ENCODE results near the gene EIPR1.

The EIPR1 gene

GRCh38 chr2:3217646-3218045 lies 160.0 kb downstream of the EIPR1 start:
- Histone ChIP-seq H3K4me1 (ENCODE audit: control insufficient read depth, insufficient read depth, low read length) (no peaks in the 10 kb centered on the region), H3K4me3 (ENCODE audit: low read length) (no peak overlapping the region), H3K27me3 (ENCODE audit: control insufficient read depth, insufficient read depth, low read length) (no peaks in the 10 kb centered on the region), H3K9ac (ENCODE audit: low read depth, low read length) (no peak overlapping the region), H3K36me3 (ENCODE audit: insufficient read depth, low read length) (no peaks in the 10 kb centered on the region), H3K4me2 (ENCODE audit: low read length) (no peak overlapping the region), H3K9me3 (replicated peaks; ENCODE audit: low read length) (no peaks in the 10 kb centered on the region)

- Histone ChIP-seq H3K27me3 (ENCODE audit: control insufficient read depth, insufficient read depth, low read length) (no peaks in the 10 kb centered on the region), H3K36me3 (ENCODE audit: insufficient read depth, low read length) (no peaks in the 10 kb centered on the region), H3K4me3 (ENCODE audit: low read length) (no peak overlapping the region), H3K9me3 (replicated peaks; ENCODE audit: low read length) (no peaks in the 10 kb centered on the region), H3K4me1 (ENCODE audit: control insufficient read depth, insufficient read depth, low read length) (no peaks in the 10 kb centered on the region), H3K9ac (ENCODE audit: low read depth, low read length) (no peak overlapping the region), H3K4me2 (ENCODE audit: low read length) (no peak overlapping the region)
These were observed 160.7 kb downstream of the EIPR1 start for GRCh38 chr2:3216841-3217495.

DNA sequence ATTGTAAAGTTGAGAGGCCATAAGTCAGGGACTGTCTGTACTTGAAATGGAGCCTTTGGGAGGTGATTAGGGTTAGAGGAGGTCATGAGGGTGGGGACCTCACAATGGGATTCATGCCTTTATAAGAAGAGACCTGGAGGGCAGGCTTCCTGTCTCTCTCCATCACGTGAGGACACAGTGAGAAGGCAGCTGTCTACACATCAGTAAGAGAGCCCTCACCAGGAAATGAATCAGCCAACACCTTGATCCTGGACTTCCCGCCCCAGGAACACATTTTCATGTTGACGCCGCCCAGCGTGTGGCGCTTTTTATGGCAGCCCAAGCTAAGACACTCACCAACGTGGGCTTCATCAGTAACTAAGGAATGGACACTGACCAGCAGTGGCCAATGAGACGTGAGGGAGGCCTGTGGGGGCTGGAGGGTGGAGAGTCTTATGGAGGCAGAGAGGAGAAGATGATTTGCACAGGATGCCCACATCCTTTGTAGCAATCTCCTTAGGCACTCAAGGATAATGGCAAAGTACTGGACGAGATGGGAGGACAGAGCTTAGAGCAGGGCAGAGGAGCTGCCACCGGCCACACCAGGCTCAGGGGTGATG lies 162.7 kb downstream of the EIPR1 start:
- H3K27me3 ChIP-seq (ENCODE audit: control insufficient read depth, insufficient read depth, low read length): no peaks in the 10 kb centered on the region
- H3K4me1 ChIP-seq (ENCODE audit: control insufficient read depth, insufficient read depth, low read length): no peaks in the 10 kb centered on the region
- H3K4me3 ChIP-seq (ENCODE audit: low read length): no peak overlapping the region

DNA sequence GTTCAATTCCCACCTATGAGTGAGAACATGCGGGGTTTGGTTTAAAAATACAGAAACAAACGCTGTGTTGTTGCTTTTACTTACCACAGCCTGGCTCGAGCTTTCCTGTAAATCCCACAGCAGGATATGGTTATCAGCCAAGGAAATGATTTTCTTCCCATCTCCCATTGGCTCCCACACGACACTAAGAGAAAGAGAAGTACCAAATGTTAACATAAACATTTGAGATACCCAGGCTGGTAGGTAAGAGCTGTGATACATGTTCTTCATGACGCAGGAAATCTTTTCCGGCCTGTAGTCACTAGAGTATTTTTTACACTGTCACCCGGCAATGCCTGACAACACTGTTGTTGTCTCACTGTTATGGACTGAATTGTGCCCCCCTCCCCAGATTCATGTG lies 163.6 kb downstream of the EIPR1 start:
- no peaks in the 10 kb centered on the region for H3K36me3 ChIP-seq (ENCODE audit: insufficient read depth, low read length)

More for the DNA sequence above, 162.7 kb downstream of the EIPR1 start:
- no peaks in the 10 kb centered on the region for H3K36me3 ChIP-seq (ENCODE audit: insufficient read depth, low read length)
- no peaks in the 10 kb centered on the region for H3K9me3 ChIP-seq (replicated peaks; ENCODE audit: low read length)
- no peak overlapping the region for H3K9ac ChIP-seq (ENCODE audit: low read depth, low read length)
- H3K4me2 ChIP-seq (ENCODE audit: low read length): no peak overlapping the region

GRCh38 chr2:3212984-3213383 lies 164.6 kb downstream of the EIPR1 start:
- Histone ChIP-seq H3K9me3 (replicated peaks; ENCODE audit: low read length) (no peaks in the 10 kb centered on the region), H3K27me3 (ENCODE audit: control insufficient read depth, insufficient read depth, low read length) (no peaks in the 10 kb centered on the region), H3K36me3 (ENCODE audit: insufficient read depth, low read length) (no peaks in the 10 kb centered on the region), H3K4me1 (ENCODE audit: control insufficient read depth, insufficient read depth, low read length) (no peaks in the 10 kb centered on the region), H3K9ac (ENCODE audit: low read depth, low read length) (no peak overlapping the region), H3K4me3 (ENCODE audit: low read length) (no peak overlapping the region), H3K4me2 (ENCODE audit: low read length) (no peak overlapping the region)

More for the DNA sequence above, 163.6 kb downstream of the EIPR1 start:
- Histone ChIP-seq H3K9ac (ENCODE audit: low read depth, low read length) (no peak overlapping the region), H3K27me3 (ENCODE audit: control insufficient read depth, insufficient read depth, low read length) (no peaks in the 10 kb centered on the region), H3K4me1 (ENCODE audit: control insufficient read depth, insufficient read depth, low read length) (no peaks in the 10 kb centered on the region), H3K9me3 (replicated peaks; ENCODE audit: low read length) (no peaks in the 10 kb centered on the region), H3K4me3 (ENCODE audit: low read length) (no peak overlapping the region), H3K4me2 (ENCODE audit: low read length) (no peak overlapping the region)

GRCh38 chr2:3212061-3212362 lies 165.6 kb downstream of the EIPR1 start:
- Histone ChIP-seq H3K36me3 (ENCODE audit: insufficient read depth, low read length) (no peaks in the 10 kb centered on the region), H3K4me2 (ENCODE audit: low read length) (no peak overlapping the region), H3K4me3 (ENCODE audit: low read length) (no peak overlapping the region), H3K9ac (ENCODE audit: low read depth, low read length) (no peak overlapping the region), H3K4me1 (ENCODE audit: control insufficient read depth, insufficient read depth, low read length) (no peaks in the 10 kb centered on the region), H3K27me3 (ENCODE audit: control insufficient read depth, insufficient read depth, low read length) (no peaks in the 10 kb centered on the region), H3K9me3 (replicated peaks; ENCODE audit: low read length) (no peaks in the 10 kb centered on the region)

DNA sequence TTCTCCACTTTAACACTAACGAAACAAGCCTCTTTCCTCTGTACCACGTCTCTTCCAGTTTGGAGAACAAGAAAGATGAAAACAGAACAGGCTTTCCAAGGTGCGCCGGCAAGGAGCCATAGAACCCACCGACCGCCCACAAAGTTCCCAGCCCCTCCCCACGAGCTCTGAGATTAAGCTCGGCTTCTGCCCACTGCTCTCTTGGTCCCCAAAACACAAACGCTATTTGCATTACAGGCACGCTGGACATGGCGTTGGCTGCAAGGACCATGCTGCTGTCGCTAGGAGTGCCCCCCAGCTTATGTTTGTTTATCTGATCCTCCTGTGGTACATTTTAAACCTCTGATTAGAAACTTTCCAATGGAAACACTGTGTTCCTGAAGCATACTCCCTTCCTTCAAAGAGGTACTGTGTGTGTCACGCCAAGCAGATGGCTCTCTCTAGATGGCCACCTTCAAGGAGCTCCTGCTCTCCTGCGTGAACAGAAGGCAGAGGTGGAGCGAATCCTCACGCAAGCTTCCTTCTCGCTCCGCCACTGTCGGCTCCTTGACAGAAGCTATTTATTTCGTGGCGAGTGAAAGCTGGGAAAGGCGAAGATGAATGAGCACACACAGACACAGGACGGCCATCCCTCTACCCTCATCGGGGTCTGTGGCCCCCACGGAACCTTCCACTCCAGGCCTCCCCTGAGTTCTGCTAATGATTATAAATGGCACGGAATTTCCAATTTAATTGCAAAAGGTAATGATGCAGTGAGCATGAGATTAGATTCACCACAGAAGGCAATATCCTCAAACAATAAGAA lies 166.2 kb downstream of the EIPR1 start:
- Histone ChIP-seq H3K4me3 (ENCODE audit: low read length) (no peak overlapping the region), H3K9ac (ENCODE audit: low read depth, low read length) (no peak overlapping the region), H3K36me3 (ENCODE audit: insufficient read depth, low read length) (no peaks in the 10 kb centered on the region), H3K9me3 (replicated peaks; ENCODE audit: low read length) (no peaks in the 10 kb centered on the region), H3K4me1 (ENCODE audit: control insufficient read depth, insufficient read depth, low read length) (no peaks in the 10 kb centered on the region), H3K27me3 (ENCODE audit: control insufficient read depth, insufficient read depth, low read length) (no peaks in the 10 kb centered on the region), H3K4me2 (ENCODE audit: low read length) (no peak overlapping the region)

- Histone ChIP-seq H3K9me3 (replicated peaks; ENCODE audit: low read length) (no peaks in the 10 kb centered on the region), H3K27me3 (ENCODE audit: control insufficient read depth, insufficient read depth, low read length) (no peaks in the 10 kb centered on the region), H3K9ac (ENCODE audit: low read depth, low read length) (no peak overlapping the region), H3K4me2 (ENCODE audit: low read length) (no peak overlapping the region), H3K36me3 (ENCODE audit: insufficient read depth, low read length) (no peaks in the 10 kb centered on the region), H3K4me1 (ENCODE audit: control insufficient read depth, insufficient read depth, low read length) (no peaks in the 10 kb centered on the region), H3K4me3 (ENCODE audit: low read length) (no peak overlapping the region)
These were observed 167.4 kb downstream of the EIPR1 start for GRCh38 chr2:3210257-3210656.

GRCh38 chr2:3209258-3209657 lies 168.4 kb downstream of the EIPR1 start:
- Histone ChIP-seq H3K9ac (ENCODE audit: low read depth, low read length) (no peak overlapping the region), H3K27me3 (ENCODE audit: control insufficient read depth, insufficient read depth, low read length) (no peaks in the 10 kb centered on the region), H3K9me3 (replicated peaks; ENCODE audit: low read length) (no peaks in the 10 kb centered on the region), H3K36me3 (ENCODE audit: insufficient read depth, low read length) (no peaks in the 10 kb centered on the region), H3K4me2 (ENCODE audit: low read length) (no peak overlapping the region), H3K4me3 (ENCODE audit: low read length) (no peak overlapping the region), H3K4me1 (ENCODE audit: control insufficient read depth, insufficient read depth, low read length) (no peaks in the 10 kb centered on the region)

DNA sequence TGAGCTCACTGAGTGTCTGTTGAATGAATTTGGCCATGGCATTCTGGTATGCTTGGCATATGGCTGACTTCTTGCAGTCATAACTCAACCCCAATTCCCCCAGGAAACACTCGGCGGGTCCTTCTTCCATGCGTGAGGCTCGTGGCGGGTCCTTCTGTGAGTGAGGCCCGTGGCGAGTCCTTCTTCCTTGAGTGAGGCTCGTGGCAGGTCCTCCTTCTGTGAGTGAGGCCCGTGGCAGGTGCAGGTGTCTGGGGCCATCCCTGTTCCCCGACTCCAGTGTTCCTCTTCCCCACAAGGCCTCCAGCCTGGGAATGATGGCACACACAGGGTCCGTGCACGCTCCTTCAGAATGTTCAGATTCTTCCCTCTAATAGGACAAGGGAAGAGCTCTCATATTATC lies 169.0 kb downstream of the EIPR1 start:
- Histone ChIP-seq H3K36me3 (ENCODE audit: insufficient read depth, low read length) (no peaks in the 10 kb centered on the region), H3K4me3 (ENCODE audit: low read length) (no peak overlapping the region)

DNA sequence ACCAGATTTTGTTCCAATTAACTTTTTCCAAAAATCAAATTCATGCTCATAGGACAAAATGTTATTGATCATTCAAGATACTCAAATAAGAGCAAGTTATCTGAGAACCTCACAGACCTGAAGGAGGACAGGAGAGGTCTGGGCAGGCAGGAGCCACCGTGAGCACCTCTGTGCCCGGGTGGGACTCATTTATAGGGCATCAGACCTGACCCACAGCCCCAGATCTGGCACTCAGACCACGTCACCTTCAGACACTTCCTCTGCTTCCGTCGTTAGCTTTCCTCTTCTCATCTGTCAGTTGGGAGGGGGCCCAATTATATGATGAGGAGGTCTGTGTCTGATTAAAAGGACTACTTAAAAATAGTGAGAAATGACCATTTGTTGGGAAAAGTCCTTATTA lies 169.4 kb downstream of the EIPR1 start:
- H3K9me3 ChIP-seq (replicated peaks; ENCODE audit: low read length): no peaks in the 10 kb centered on the region
- H3K4me3 ChIP-seq (ENCODE audit: low read length): no peak overlapping the region
- no peaks in the 10 kb centered on the region for H3K27me3 ChIP-seq (ENCODE audit: control insufficient read depth, insufficient read depth, low read length)
- H3K9ac ChIP-seq (ENCODE audit: low read depth, low read length): no peak overlapping the region
- H3K36me3 ChIP-seq (ENCODE audit: insufficient read depth, low read length): no peaks in the 10 kb centered on the region
- no peaks in the 10 kb centered on the region for H3K4me1 ChIP-seq (ENCODE audit: control insufficient read depth, insufficient read depth, low read length)
- H3K4me2 ChIP-seq (ENCODE audit: low read length): no peak overlapping the region

More for the DNA sequence above, 169.0 kb downstream of the EIPR1 start:
- H3K9me3 ChIP-seq (replicated peaks; ENCODE audit: low read length): no peaks in the 10 kb centered on the region
- H3K27me3 ChIP-seq (ENCODE audit: control insufficient read depth, insufficient read depth, low read length): no peaks in the 10 kb centered on the region
- H3K4me1 ChIP-seq (ENCODE audit: control insufficient read depth, insufficient read depth, low read length): no peaks in the 10 kb centered on the region
- H3K4me2 ChIP-seq (ENCODE audit: low read length): no peak overlapping the region
- no peak overlapping the region for H3K9ac ChIP-seq (ENCODE audit: low read depth, low read length)

DNA sequence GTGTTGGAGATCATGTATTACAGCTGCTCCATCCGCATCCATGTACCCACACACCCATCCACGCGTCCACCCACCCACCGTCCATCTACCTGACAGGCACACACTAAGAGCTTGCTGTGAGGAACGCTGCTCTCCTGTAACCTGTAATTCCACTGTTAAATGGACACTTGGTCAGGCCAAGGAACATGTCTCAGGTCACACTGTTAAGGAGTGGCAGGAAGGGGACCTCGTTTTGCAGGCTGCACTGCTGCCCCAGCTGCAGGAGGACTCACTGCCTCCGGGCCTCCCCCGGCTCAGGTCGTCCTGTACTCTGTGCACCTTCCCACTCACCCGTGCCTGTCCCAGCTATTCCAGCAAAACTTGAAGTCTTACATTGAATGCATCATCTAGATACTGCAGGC lies 170.5 kb downstream of the EIPR1 start:
- H3K27me3 ChIP-seq (ENCODE audit: control insufficient read depth, insufficient read depth, low read length): no peaks in the 10 kb centered on the region
- H3K36me3 ChIP-seq (ENCODE audit: insufficient read depth, low read length): no peaks in the 10 kb centered on the region
- H3K4me3 ChIP-seq (ENCODE audit: low read length): no peak overlapping the region
- H3K4me2 ChIP-seq (ENCODE audit: low read length): no peak overlapping the region
- H3K4me1 ChIP-seq (ENCODE audit: control insufficient read depth, insufficient read depth, low read length): no peaks in the 10 kb centered on the region
- no peaks in the 10 kb centered on the region for H3K9me3 ChIP-seq (replicated peaks; ENCODE audit: low read length)
- H3K9ac ChIP-seq (ENCODE audit: low read depth, low read length): no peak overlapping the region
